GM21360 (cell line): ENCODE data around the gene SUGCT.

Experiments used
- ATAC-seq: cut with Tn5 transposase; IDR thresholded peaks from one replicate; pipeline ENCODE4 v1.9.1; 2021; ENCODE audit warnings: mild to moderate bottlenecking, moderate library complexity; ENCODE audit not compliant: unreplicated experiment

The SUGCT gene

GRCh38 chr7:40455485-40455884 lies 320.7 kb downstream of the SUGCT start:
- no peak for ATAC-seq

DNA sequence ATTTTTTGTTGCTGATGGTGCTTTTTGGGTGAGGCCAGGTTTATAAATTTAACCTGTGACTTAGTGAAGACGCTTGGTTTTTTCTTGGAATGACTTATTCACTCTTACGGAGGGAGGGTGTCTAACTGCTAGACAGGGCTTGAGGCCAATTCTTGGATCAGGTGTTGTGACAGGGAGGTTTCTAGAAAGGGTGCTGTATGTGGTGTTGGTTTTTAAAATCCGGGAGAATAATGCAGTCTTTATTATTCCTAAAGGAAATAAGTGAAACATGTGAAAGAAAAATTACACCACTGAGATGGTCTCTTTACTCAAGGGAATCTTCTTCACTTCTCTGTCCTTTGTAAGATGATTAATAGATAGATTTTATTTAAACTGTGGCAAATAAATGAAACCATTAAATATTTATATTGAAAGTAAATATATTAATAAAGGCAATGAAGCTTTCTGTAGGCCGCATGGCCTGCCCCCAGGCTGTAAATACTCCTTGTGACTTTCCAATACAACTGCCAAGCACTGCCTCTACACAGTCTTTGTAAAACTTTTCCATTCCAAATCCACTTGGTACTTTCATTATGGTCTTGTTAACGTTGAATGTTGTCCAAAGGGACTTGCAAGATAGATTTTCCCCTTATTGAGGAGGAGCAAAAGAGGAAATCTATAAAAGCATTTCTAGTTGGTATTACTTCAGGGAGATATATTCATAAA lies 323.1 kb downstream of the SUGCT start:
- ATAC-seq: no peak

GRCh38 chr7:40463446-40463845 lies 328.6 kb downstream of the SUGCT start:
- ATAC-seq: no peak

DNA sequence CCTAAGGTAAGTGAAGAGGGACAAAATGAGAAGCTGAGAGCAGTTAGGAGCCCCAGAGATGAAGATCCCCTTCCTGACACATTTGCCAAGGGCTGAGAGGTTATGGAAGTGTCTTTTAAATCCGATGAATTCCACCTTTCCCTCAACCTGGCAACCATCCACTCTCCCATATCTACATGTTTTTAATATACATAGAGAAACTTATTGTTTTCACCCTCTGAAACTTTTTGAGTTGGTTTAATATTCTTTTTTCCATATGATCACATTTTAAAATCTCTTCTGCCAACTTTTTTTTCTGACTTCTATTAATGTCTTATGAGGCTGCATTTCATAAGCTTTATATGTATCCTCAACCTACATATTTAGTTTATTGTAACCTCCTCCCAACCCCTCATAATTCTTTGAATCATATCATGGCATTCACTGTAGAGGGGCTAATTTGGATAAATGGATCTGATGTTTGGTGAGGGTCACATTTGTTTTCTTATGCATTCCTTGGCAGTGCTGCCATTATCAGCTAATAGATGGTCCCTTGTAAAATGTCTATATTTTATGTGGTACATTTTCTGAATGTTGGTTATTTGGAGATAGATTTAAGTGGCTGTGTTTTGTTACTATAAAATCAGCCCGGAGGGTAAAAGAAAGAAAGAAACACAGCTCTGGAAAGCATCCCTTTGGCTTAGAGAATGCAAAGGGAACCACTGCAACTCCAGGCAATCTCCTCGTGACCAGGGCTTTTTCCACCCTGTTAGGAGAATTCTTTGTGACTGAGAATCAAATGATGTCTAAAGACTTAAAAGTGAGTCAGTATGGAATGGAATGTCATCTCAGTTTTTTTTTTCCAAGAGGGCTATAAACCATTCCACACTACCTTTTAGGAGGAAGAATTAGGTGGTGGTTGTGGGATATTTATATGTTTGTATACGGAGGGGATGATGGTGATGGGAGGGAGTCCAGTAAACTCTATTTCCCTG lies 334.4 kb downstream of the SUGCT start:
- no peak for ATAC-seq

- no peak for ATAC-seq
These were observed 335.3 kb downstream of the SUGCT start for GRCh38 chr7:40470091-40470592.

DNA sequence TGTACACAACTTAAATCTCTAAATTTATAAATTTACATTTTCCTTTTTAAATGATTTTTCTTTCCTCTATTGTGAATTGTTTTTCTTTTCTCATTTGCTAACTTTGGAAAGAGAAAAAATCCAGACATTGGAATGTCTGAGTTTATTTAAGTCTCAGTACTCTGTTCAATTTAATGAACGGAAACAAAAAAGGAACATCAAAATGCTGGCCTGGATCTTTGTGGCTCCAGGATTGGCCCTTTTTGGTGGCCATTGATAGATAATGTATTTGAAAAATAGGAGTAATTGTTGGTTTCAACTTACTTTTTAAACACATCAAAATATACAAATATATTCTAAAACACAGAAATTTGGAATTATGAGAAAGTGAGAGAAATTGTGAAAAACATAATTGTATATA lies 336.0 kb downstream of the SUGCT start:
- no peak for ATAC-seq

DNA sequence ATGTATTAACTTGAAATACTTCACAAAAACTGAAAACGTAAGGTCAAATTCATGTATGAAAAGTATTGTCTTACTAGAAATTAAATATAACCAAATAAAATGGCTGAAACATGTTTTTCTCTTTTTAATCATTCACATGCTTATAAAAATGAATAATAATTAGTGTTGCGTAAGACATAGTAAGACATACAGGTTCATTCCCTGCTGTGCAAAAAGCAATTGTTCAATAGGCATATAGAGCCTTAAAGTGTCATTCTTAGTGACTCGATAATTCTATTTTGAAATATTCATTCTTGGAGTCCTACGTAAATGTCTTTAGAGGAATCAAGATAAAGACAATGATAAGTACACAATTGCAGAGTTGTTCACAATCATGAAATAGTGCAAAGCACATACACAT lies 337.1 kb downstream of the SUGCT start:
- no peak for ATAC-seq

DNA sequence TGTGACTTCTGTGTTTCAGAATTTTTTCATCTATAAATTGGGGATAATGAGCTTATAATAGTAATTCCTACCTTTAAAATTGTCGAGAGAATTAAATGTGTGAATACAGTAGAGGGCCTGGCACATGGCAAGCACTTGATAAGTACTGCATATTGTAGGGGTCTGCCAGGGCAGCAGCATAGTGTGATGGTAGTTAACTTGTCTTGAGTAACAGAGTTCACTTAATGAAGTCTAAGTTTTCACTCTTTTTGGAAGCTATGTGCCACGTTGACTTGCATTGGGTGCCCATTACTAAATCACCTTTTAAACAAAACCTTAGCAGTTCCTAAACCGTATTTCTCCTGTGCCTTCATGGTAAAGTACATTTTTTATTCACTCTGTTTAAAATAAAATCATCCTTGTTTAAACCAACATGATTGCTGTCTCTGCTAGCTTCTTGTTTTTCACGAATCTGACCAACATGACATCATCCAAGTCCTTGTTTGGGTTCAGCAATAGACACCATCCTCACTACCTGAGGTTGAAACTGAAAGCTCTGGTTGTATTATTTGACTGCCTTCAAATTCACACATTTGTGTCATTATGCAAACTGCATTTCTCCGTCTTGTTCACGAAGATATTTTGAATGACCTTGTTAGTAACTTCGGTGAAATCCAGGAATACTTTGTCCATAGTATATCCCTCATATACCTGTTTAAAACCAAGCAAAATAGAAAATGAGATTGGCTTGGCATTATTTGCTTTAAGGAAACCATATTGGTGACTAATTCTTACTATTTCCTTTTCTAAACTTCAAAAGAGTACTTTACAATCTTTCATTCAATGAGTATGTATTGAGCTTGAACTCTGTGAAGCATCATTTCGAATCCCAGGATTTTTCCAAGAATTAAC lies 340.2 kb downstream of the SUGCT start:
- peak; percentile 96 for ATAC-seq

- ATAC-seq: no peak
These were observed 340.8 kb downstream of the SUGCT start for GRCh38 chr7:40475681-40475982.

DNA sequence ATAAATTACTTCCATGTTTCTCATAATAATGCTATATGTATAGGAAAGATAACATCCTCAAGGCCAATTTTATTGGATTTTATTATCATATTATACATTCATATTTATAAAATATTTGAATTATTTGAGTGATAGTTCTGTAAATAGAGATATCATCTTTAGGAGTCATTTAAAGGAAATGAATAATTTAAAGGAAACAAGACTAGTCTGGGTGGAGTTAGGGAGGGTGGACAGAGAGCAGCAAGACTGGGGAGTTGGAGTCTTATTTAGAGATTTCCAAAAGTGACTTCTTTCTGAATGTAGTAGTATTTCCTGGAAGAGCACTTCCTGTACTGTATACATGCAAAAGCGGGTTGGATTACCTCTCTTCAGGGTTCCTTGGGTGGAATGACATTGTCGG lies 342.3 kb downstream of the SUGCT start:
- ATAC-seq: no peak

DNA sequence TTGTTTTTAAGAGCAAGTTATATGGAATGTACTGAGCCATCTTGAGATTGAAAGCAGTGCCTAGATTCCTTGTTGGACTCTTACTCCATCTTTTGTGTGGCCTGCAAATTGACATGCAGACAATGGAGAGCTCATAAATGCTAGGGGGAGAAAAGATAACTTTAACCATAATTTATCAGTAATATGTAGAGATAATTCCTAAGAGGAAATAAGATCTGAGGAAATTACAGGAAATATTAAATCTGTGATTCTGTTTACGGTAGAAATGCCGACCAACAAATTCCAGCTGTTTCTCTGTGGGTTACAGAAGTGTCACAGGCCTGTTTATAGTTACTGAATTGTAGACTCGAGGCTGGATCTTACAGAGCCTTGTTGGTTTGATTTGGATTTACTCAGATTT lies 348.0 kb downstream of the SUGCT start:
- no peak for ATAC-seq

DNA sequence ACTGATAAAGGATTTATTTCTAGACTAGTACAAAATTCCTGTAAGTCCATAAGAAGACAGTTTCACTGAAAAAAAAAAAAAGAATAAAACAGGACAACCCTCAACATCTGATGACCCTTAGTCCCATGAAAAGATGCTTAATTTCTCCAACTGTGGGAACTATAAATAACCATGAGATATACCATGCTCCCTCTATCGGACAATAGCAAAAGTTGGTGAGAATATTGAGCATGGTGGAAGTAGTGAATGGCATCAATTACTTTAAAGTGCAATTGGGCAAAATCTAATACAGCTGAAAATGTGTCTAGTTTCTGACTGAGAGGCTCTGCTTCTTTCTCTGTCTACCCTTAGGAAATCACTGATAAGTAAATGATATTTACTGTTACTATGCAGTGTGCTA lies 348.8 kb downstream of the SUGCT start:
- ATAC-seq: no peak

GRCh38 chr7:40489844-40490602 lies 355.2 kb downstream of the SUGCT start:
- no peak for ATAC-seq

- ATAC-seq: no peak
These were observed 355.8 kb downstream of the SUGCT start for GRCh38 chr7:40490603-40490924.

GRCh38 chr7:40492946-40493345 lies 358.1 kb downstream of the SUGCT start:
- ATAC-seq: no peak

DNA sequence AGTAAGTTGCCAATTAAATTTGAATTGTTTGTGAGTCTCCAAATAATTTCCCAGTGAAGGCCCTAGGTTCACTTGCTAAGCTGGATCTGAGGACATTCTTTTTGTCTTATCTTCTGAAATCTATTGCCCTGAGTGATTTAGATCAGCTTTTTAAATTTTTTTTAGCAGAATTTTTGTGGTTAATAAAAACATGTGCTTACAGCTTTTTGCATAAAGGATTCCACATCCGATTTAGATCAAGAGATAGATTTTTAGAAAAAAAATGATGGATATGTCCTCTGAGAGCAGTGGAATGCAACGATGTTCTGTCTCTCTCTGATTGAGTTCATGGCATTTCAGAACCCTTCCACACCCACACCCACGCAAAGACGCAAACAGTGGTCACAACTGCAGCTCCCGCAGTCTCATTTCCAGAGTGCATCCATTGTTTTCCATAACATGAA lies 358.8 kb downstream of the SUGCT start:
- ATAC-seq: no peak

- no peak for ATAC-seq
These were observed 364.2 kb downstream of the SUGCT start for GRCh38 chr7:40498924-40499510.

- no peak for ATAC-seq
These were observed 364.9 kb downstream of the SUGCT start for GRCh38 chr7:40499718-40500117.

DNA sequence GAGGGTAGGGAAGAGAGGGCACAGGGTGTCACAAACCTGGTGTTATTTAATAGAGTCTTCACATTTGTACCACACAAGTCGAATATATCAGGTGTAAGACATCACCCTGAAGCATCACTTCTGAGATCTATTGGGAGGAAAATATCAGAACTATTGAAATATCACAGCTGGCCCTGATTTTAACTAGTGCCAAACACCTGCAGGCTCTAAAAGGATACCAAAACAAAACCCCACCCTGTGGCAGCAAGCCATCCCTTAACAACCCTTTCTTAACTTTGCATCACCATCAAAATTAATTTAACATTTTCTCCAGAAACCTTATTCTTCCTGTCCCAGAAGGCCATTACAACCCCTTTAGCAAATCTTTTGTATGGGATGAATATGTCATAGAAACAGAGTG lies 365.4 kb downstream of the SUGCT start:
- ATAC-seq: no peak

DNA sequence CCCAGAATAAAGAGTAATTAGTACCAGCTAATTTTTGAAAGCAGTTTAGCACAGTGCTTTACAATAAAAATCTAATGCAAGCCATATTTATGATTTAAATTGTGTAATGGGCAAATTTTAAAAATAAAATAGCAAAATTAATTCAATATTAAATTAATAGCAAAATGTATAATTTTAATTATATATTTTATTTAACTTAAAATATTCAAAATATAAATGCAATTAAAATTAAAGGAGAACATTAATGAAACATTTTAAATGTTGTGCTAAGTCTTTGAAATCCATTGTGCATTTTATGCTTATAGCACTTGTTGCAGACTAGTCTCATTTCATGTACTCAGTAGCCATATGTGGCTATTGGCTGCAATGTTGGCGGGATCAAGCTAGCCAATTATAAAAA lies 367.6 kb downstream of the SUGCT start:
- no peak for ATAC-seq
